Natural killer cell (primary cell): Measurements from ENCODE around the gene APOBEC3A. TPM values are rescaled to one million over a fixed set of nuclear protein-coding genes. Genes with fewer than 3 reads are reported as not detected.

Experiments used
- ATAC-seq, 3 donors: fragments of 150-1000 bp in 2 of 3; fragments of 200-7000 bp in 1 of 3; cut with Tn5 transposase; 1 replicate in 1 of 3; 2 replicates in 2 of 3; pipeline ENCODE4 v1.10.0; 2021; ENCODE audit warnings: mild to moderate bottlenecking in 2 of 3, moderate library complexity in 2 of 3
- DNase-seq, 2 donors: peaks; one replicate each; pipeline versions ENCODE4 v3.0.0 to v3.0.0-alpha.2; 2013 to 2021; ENCODE audit warnings: mixed read lengths in 1 of 2
- H3K27ac ChIP-seq: one replicate; pipeline ENCODE4 v1.5.1; 2013; ENCODE audit warnings: mild to moderate bottlenecking, low read length
- H3K27me3 ChIP-seq: one replicate; pipeline ENCODE4 v1.6.1; 2013; ENCODE audit warnings: low read length; ENCODE audit not compliant: control insufficient read depth, insufficient read depth
- H3K36me3 ChIP-seq: one replicate; pipeline ENCODE4 v1.6.1; 2013; ENCODE audit warnings: low read length; ENCODE audit not compliant: control insufficient read depth, insufficient read depth
- H3K4me1 ChIP-seq: one replicate; pipeline ENCODE4 v1.6.1; 2013; ENCODE audit warnings: low read length; ENCODE audit not compliant: control insufficient read depth, insufficient read depth
- H3K4me3 ChIP-seq: one replicate; pipeline ENCODE4 v1.5.1; 2013; ENCODE audit warnings: low read length
- H3K9me3 ChIP-seq: one replicate; pipeline ENCODE4 v1.6.1; 2013; ENCODE audit warnings: low read length; ENCODE audit not compliant: control insufficient read depth, insufficient read depth
- H3K27ac Mint-ChIP-seq, 2 donors: one replicate each; pipeline ENCODE4 v1.8.0; 2022; ENCODE audit warnings: mild to moderate bottlenecking in 2 of 2, mixed read lengths in 2 of 2, moderate library complexity in 1 of 2
- H3K27me3 Mint-ChIP-seq, 2 donors: one replicate each; pipeline ENCODE4 v1.8.0; 2022; ENCODE audit warnings: low read depth in 2 of 2, mixed read lengths in 2 of 2
- H3K36me3 Mint-ChIP-seq: one replicate; pipeline ENCODE4 v1.8.0; 2022; ENCODE audit warnings: mixed read lengths
- H3K4me1 Mint-ChIP-seq, 2 donors: one replicate each; pipeline ENCODE4 v1.8.0; 2022; ENCODE audit warnings: mixed read lengths in 2 of 2
- H3K4me3 Mint-ChIP-seq: one replicate; pipeline ENCODE4 v1.8.0; 2022; ENCODE audit warnings: mild to moderate bottlenecking, moderate library complexity, mixed read lengths
- H3K9me3 Mint-ChIP-seq, 2 donors: one replicate each; pipeline ENCODE4 v1.8.0; 2022; ENCODE audit warnings: mixed read lengths in 2 of 2
- WGBS: methylation state at CpG from one replicate; pipeline ENCODE4 v1.1.7; 2013; ENCODE audit warnings: missing lambda C conversion rate; ENCODE audit not compliant: insufficient coverage; 5-methylcytosine and 5-hydroxymethylcytosine counted together
- intact Hi-C: fragments of 100-400 bp; cut with micrococcal nuclease; formaldehyde crosslinking; loops from one replicate; pipeline ENCODE4 v1.14.2; 2022
- total RNA-seq, 4 donors: library from RNA; stranded (reverse); fragments of 120-200 nt in 1 of 4; gene quantifications; one replicate each; pipeline versions ENCODE4 v1.2.3 to v1.2.4, GENCODE V29; 2013 to 2022
- TF ChIP-seq, protein P1 (sequence below): fragments of 200-600 bp; IDR thresholded peaks from one replicate; pipeline ENCODE4 v1.8.0; 2022; ENCODE audit warnings: antibody characterized with exemption

APOBEC3A gene
- total RNA-seq, 3 donors from 2014 or later (not counting 1 experiment from before 2014, with no cell fraction given) = 0.66 to 48.1 (median 4.3) TPM

DNA sequence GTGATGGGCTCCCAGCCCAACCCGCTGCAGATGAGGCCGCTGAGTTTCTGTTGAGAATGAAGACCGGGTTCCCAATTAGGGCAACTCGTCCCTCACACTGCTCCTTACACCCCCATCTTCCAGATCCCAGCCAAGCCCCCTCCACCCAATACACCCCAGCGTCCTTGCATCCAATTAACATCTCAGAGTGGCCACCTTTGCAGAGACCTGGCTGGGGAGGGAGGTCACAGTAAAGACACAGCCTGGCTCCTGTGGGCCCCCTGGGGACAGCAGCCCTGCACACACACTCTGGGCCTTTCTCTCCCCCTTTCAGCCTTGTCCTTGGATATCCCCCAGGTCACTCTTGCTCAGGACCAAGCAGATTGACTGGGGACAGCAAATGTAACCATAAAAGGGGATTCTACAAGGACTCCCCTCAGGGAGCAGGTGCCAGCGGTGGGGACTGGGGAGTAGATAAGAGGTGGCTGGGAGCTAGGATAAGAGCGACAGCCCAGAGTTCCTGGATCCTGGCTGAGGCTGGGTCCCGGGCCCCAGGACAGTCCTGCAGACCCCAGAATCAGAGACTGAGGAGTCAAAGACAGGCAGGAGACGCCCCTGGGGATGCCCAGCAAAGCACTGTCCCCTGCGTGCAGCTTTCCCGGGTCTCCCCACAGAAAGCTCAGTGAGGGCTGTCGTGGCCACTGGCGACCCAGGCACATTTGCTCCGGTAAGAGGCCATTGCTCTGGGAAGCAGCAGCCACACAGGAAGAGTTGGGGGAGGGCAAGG lies 8.4 kb downstream of the APOBEC3A start:
- no peaks in the 10 kb centered on the region for H3K36me3 ChIP-seq
- WGBS = 87% methylated on average over 14 of the region's 14 CpGs
- no peaks in the 10 kb centered on the region for H3K27me3 ChIP-seq
- H3K27me3 Mint-ChIP-seq = peaks cover 0 to 4% of the 10 kb centered on the region in 2 donors
- no peak overlapping the region for H3K27ac ChIP-seq
- ATAC-seq (no peak), DNase-seq (no peak)
- no peaks in the 10 kb centered on the region for H3K36me3 Mint-ChIP-seq
- TF ChIP-seq, protein P1, sequence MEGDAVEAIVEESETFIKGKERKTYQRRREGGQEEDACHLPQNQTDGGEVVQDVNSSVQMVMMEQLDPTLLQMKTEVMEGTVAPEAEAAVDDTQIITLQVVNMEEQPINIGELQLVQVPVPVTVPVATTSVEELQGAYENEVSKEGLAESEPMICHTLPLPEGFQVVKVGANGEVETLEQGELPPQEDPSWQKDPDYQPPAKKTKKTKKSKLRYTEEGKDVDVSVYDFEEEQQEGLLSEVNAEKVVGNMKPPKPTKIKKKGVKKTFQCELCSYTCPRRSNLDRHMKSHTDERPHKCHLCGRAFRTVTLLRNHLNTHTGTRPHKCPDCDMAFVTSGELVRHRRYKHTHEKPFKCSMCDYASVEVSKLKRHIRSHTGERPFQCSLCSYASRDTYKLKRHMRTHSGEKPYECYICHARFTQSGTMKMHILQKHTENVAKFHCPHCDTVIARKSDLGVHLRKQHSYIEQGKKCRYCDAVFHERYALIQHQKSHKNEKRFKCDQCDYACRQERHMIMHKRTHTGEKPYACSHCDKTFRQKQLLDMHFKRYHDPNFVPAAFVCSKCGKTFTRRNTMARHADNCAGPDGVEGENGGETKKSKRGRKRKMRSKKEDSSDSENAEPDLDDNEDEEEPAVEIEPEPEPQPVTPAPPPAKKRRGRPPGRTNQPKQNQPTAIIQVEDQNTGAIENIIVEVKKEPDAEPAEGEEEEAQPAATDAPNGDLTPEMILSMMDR = no peak
- no peak overlapping the region for H3K4me3 ChIP-seq
- H3K9me3 Mint-ChIP-seq = no peaks in the 10 kb centered on the region
- peaks cover 26% of the 10 kb centered on the region for H3K4me1 ChIP-seq
- H3K27ac Mint-ChIP-seq = no peak overlapping the region
- peaks cover 0 to 6% of the 10 kb centered on the region in 2 donors for H3K4me1 Mint-ChIP-seq
- intact Hi-C loops = no loop called here
- H3K4me3 Mint-ChIP-seq = no peak overlapping the region
- H3K9me3 ChIP-seq = no peaks in the 10 kb centered on the region

DNA sequence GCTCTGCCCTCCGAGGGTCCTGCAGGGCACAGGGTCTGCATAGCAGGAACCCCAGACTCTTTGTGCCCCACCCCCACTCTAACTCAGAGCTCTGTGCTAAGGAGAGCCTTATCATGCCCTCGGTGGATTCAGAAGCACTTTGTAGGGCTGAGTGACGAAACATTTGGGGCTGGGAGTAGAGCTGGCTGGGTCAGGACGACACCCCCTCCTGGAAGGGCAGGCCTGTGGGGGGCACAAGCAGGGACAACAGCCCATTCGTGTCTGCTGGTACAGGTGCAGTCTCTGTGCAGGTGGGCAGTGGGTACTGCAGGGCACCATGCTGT lies 8.9 kb downstream of the APOBEC3A start:
- intact Hi-C loops = no loop called here
- no peak overlapping the region for H3K27ac Mint-ChIP-seq
- H3K4me3 Mint-ChIP-seq = no peak overlapping the region
- Histone ChIP-seq H3K36me3 (no peaks in the 10 kb centered on the region), H3K9me3 (no peaks in the 10 kb centered on the region), H3K27ac (no peak overlapping the region), H3K4me1 (peaks cover 26% of the 10 kb centered on the region), H3K4me3 (no peak overlapping the region), H3K27me3 (no peaks in the 10 kb centered on the region)
- TF ChIP-seq, protein P1 = no peak
- no peaks in the 10 kb centered on the region for H3K9me3 Mint-ChIP-seq
- 78% methylated on average over 5 of the region's 5 CpGs for WGBS
- peaks cover 0 to 6% of the 10 kb centered on the region in 2 donors for H3K4me1 Mint-ChIP-seq
- peaks cover 0 to 4% of the 10 kb centered on the region in 2 donors for H3K27me3 Mint-ChIP-seq
- no peak for ATAC-seq
- no peak for DNase-seq
- no peaks in the 10 kb centered on the region for H3K36me3 Mint-ChIP-seq

DNA sequence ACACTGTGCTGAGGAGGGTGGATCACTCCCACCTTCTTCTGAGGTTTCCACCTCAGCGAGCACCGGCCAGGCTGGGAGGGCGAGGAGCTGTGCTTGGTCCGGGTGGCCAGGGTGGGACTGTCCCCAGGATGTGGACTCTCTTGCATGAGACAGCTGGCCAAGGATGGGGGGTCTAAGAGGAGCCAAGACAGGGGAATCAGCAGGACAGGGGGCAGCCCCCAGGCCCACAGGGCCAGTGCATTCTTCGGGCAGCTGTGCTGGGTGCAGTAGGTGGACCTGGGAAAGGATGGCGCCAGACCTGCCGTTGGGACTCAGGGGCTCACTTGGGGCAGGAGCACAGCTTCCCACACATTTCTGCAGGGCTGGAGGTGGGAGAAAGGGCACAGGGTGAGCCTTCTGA lies 9.5 kb downstream of the APOBEC3A start:
- 89% methylated on average over 7 of the region's 7 CpGs for WGBS
- Mint-ChIP-seq H3K36me3 (no peaks in the 10 kb centered on the region), H3K4me1 (peaks cover 0 to 6% of the 10 kb centered on the region in 2 donors)

More for the DNA sequence above, 9.5 kb downstream of the APOBEC3A start:
- peak overlapping the region; percentile 34 for H3K27ac ChIP-seq
- no peak for DNase-seq
- H3K36me3 ChIP-seq = no peaks in the 10 kb centered on the region
- H3K27me3 Mint-ChIP-seq = peaks cover 0 to 9% of the 10 kb centered on the region in 2 donors
- no peak overlapping the region for H3K4me3 ChIP-seq
- H3K27me3 ChIP-seq = no peaks in the 10 kb centered on the region
- TF ChIP-seq, protein P1 = no peak
- intact Hi-C loops = no loop called here
- no peak overlapping the region for H3K4me3 Mint-ChIP-seq
- H3K9me3 ChIP-seq = no peaks in the 10 kb centered on the region
- no peak for ATAC-seq
- H3K4me1 ChIP-seq = peaks cover 26% of the 10 kb centered on the region
- H3K9me3 Mint-ChIP-seq = no peaks in the 10 kb centered on the region
- H3K27ac Mint-ChIP-seq = no peak overlapping the region
